OCI-M2 (cell line): ENCODE data around the gene PPIL6.

Experiments used
- DNase-seq: peaks from one replicate; lab custom pipeline; 2025; ENCODE audit not compliant: unreplicated experiment; lab: John Stamatoyannopoulos, UW

Gene PPIL6

GRCh38 chr6:109440331-109441068 lies at the start of gene PPIL6, which contains the start of gene SMPD2:
Gene PPIL6, minus strand, starts transcription at chr6:109440628. Its CDS starts 38 bp downstream, at chr6:109440590.
Gene SMPD2, plus strand, starts transcription at chr6:109440724. Its CDS starts 398 bp downstream, at chr6:109441122.
- peak; percentile 54 for DNase-seq

- no peak for DNase-seq
These were observed 47.6 kb upstream of the PPIL6 start for GRCh38 chr6:109488001-109488400.

- no peak for DNase-seq
These were observed 45.6 kb upstream of the PPIL6 start for GRCh38 chr6:109486068-109486467.

GRCh38 chr6:109485266-109485935 lies 45.0 kb upstream of the PPIL6 start:
- DNase-seq = no peak

GRCh38 chr6:109484122-109484521 lies 43.7 kb upstream of the PPIL6 start:
- no peak for DNase-seq

- DNase-seq = no peak
These were observed 43.3 kb upstream of the PPIL6 start for GRCh38 chr6:109483735-109484057.

GRCh38 chr6:109482905-109483734 lies 42.7 kb upstream of the PPIL6 start, which contains the start of gene ZBTB24:
Gene ZBTB24, minus strand, starts transcription at chr6:109483219. Its CDS starts 1,193 bp downstream, at chr6:109482026.
- DNase-seq = peak; percentile 37

GRCh38 chr6:109480993-109481480 lies 40.6 kb upstream of the PPIL6 start:
- DNase-seq = no peak

GRCh38 chr6:109478841-109479624 lies 38.6 kb upstream of the PPIL6 start:
- DNase-seq = no peak

GRCh38 chr6:109478222-109478805 lies 37.9 kb upstream of the PPIL6 start:
- DNase-seq = no peak

- DNase-seq = no peak
These were observed 37.3 kb upstream of the PPIL6 start for GRCh38 chr6:109477725-109478124.

GRCh38 chr6:109477184-109477583 lies 36.8 kb upstream of the PPIL6 start:
- no peak for DNase-seq

- no peak for DNase-seq
These were observed 35.2 kb upstream of the PPIL6 start for GRCh38 chr6:109475625-109476024.

GRCh38 chr6:109474995-109475394 lies 34.6 kb upstream of the PPIL6 start:
- no peak for DNase-seq

- no peak for DNase-seq
These were observed 32.7 kb upstream of the PPIL6 start for GRCh38 chr6:109473120-109473519.

GRCh38 chr6:109472132-109472995 lies 31.9 kb upstream of the PPIL6 start:
- DNase-seq = no peak

GRCh38 chr6:109471105-109471810 lies 30.8 kb upstream of the PPIL6 start:
- no peak for DNase-seq

- no peak for DNase-seq
These were observed 29.3 kb upstream of the PPIL6 start for GRCh38 chr6:109469591-109470189.
